Measurements from ENCODE around the gene ETV4. TPM values are rescaled to one million over a fixed set of nuclear protein-coding genes. Genes with fewer than 3 reads are reported as not detected.

The ETV4 gene
- total and polyA plus RNA-seq, 2 of the 13 experiments (the other 11 are each of a cell fraction or from before 2014, with no cell fraction given) = 128 to 330 TPM

DNA sequence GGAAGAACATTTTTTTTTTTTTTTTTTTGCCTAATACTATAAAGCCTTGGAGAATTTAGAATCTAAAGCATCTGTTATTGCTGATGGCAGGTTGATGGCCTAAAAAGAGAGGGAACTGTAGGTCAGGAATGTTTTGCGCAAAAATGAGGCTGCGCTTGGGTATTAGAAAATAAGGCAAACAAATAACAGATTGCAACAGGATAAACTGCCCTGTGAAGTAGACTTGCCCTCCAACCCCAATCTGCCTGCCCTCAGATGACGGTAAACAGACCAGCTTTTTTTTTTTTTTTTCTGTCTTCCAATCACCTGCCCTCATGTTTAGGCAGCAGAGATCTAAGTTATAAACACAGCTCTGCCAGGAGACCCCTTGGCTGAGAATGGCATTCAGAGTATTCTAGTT, 66.2 kb downstream of the ETV4 start (continued):
- TF ChIP-seq, protein P1, sequence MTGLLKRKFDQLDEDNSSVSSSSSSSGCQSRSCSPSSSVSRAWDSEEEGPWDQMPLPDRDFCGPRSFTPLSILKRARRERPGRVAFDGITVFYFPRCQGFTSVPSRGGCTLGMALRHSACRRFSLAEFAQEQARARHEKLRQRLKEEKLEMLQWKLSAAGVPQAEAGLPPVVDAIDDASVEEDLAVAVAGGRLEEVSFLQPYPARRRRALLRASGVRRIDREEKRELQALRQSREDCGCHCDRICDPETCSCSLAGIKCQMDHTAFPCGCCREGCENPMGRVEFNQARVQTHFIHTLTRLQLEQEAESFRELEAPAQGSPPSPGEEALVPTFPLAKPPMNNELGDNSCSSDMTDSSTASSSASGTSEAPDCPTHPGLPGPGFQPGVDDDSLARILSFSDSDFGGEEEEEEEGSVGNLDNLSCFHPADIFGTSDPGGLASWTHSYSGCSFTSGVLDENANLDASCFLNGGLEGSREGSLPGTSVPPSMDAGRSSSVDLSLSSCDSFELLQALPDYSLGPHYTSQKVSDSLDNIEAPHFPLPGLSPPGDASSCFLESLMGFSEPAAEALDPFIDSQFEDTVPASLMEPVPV (CRISPR knock-in tag; IDR thresholded peaks at IDR 0.05) = no peak
- TF ChIP-seq PCBP1 (IDR thresholded peaks at IDR 0.05; ENCODE audit: borderline replicate concordance, low read depth, low read length) (no peak), ZNF383 (CRISPR knock-in tag; IDR thresholded peaks at IDR 0.05; ENCODE audit: borderline replicate concordance) (no peak; the same call in 1 of the 2 replicates), ZNF660 (CRISPR knock-in tag; IDR thresholded peaks at IDR 0.05; ENCODE audit: borderline replicate concordance, low read depth) (no peak), KDM5A (IDR thresholded peaks at IDR 0.05; ENCODE audit: borderline replicate concordance, low read length) (no peak), ZNF20 (CRISPR knock-in tag; IDR thresholded peaks at IDR 0.05) (no peak), REXO4 (CRISPR knock-in tag; IDR thresholded peaks at IDR 0.05; ENCODE audit: borderline replicate concordance) (no peak), HMG20A (CRISPR knock-in tag; IDR thresholded peaks at IDR 0.05; ENCODE audit: borderline replicate concordance) (peak; percentile 97), EZH2 (conservative IDR thresholded peaks at IDR 0.05; ENCODE audit: low read depth, low read length) (no peak)
- TF ChIP-seq, protein P2, sequence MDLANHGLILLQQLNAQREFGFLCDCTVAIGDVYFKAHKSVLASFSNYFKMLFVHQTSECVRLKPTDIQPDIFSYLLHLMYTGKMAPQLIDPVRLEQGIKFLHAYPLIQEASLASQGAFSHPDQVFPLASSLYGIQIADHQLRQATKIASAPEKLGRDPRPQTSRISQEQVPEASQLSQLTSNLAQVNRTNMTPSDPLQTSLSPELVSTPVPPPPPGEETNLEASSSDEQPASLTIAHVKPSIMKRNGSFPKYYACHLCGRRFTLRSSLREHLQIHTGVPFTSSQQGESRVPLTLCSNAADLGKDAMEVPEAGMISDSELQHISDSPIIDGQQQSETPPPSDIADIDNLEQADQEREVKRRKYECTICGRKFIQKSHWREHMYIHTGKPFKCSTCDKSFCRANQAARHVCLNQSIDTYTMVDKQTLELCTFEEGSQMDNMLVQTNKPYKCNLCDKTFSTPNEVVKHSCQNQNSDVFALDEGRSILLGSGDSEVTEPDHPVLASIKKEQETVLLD (CRISPR knock-in tag; IDR thresholded peaks at IDR 0.05; ENCODE audit: low read depth) = no peak
- TF ChIP-seq, protein P3, sequence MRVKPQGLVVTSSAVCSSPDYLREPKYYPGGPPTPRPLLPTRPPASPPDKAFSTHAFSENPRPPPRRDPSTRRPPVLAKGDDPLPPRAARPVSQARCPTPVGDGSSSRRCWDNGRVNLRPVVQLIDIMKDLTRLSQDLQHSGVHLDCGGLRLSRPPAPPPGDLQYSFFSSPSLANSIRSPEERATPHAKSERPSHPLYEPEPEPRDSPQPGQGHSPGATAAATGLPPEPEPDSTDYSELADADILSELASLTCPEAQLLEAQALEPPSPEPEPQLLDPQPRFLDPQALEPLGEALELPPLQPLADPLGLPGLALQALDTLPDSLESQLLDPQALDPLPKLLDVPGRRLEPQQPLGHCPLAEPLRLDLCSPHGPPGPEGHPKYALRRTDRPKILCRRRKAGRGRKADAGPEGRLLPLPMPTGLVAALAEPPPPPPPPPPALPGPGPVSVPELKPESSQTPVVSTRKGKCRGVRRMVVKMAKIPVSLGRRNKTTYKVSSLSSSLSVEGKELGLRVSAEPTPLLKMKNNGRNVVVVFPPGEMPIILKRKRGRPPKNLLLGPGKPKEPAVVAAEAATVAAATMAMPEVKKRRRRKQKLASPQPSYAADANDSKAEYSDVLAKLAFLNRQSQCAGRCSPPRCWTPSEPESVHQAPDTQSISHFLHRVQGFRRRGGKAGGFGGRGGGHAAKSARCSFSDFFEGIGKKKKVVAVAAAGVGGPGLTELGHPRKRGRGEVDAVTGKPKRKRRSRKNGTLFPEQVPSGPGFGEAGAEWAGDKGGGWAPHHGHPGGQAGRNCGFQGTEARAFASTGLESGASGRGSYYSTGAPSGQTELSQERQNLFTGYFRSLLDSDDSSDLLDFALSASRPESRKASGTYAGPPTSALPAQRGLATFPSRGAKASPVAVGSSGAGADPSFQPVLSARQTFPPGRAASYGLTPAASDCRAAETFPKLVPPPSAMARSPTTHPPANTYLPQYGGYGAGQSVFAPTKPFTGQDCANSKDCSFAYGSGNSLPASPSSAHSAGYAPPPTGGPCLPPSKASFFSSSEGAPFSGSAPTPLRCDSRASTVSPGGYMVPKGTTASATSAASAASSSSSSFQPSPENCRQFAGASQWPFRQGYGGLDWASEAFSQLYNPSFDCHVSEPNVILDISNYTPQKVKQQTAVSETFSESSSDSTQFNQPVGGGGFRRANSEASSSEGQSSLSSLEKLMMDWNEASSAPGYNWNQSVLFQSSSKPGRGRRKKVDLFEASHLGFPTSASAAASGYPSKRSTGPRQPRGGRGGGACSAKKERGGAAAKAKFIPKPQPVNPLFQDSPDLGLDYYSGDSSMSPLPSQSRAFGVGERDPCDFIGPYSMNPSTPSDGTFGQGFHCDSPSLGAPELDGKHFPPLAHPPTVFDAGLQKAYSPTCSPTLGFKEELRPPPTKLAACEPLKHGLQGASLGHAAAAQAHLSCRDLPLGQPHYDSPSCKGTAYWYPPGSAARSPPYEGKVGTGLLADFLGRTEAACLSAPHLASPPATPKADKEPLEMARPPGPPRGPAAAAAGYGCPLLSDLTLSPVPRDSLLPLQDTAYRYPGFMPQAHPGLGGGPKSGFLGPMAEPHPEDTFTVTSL (CRISPR knock-in tag; IDR thresholded peaks at IDR 0.05; ENCODE audit: borderline replicate concordance) = peak; percentile 88; the same call in 1 of the 2 replicates
- TF ChIP-seq, protein P4, sequence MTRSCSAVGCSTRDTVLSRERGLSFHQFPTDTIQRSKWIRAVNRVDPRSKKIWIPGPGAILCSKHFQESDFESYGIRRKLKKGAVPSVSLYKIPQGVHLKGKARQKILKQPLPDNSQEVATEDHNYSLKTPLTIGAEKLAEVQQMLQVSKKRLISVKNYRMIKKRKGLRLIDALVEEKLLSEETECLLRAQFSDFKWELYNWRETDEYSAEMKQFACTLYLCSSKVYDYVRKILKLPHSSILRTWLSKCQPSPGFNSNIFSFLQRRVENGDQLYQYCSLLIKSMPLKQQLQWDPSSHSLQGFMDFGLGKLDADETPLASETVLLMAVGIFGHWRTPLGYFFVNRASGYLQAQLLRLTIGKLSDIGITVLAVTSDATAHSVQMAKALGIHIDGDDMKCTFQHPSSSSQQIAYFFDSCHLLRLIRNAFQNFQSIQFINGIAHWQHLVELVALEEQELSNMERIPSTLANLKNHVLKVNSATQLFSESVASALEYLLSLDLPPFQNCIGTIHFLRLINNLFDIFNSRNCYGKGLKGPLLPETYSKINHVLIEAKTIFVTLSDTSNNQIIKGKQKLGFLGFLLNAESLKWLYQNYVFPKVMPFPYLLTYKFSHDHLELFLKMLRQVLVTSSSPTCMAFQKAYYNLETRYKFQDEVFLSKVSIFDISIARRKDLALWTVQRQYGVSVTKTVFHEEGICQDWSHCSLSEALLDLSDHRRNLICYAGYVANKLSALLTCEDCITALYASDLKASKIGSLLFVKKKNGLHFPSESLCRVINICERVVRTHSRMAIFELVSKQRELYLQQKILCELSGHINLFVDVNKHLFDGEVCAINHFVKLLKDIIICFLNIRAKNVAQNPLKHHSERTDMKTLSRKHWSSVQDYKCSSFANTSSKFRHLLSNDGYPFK (CRISPR knock-in tag; IDR thresholded peaks at IDR 0.05; ENCODE audit: borderline replicate concordance) = no peak
- TF ChIP-seq, protein P5, sequence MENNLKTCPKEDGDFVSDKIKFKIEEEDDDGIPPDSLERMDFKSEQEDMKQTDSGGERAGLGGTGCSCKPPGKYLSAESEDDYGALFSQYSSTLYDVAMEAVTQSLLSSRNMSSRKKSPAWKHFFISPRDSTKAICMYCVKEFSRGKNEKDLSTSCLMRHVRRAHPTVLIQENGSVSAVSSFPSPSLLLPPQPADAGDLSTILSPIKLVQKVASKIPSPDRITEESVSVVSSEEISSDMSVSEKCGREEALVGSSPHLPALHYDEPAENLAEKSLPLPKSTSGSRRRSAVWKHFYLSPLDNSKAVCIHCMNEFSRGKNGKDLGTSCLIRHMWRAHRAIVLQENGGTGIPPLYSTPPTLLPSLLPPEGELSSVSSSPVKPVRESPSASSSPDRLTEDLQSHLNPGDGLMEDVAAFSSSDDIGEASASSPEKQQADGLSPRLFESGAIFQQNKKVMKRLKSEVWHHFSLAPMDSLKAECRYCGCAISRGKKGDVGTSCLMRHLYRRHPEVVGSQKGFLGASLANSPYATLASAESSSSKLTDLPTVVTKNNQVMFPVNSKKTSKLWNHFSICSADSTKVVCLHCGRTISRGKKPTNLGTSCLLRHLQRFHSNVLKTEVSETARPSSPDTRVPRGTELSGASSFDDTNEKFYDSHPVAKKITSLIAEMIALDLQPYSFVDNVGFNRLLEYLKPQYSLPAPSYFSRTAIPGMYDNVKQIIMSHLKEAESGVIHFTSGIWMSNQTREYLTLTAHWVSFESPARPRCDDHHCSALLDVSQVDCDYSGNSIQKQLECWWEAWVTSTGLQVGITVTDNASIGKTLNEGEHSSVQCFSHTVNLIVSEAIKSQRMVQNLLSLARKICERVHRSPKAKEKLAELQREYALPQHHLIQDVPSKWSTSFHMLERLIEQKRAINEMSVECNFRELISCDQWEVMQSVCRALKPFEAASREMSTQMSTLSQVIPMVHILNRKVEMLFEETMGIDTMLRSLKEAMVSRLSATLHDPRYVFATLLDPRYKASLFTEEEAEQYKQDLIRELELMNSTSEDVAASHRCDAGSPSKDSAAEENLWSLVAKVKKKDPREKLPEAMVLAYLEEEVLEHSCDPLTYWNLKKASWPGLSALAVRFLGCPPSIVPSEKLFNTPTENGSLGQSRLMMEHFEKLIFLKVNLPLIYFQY (CRISPR knock-in tag; IDR thresholded peaks at IDR 0.05; ENCODE audit: borderline replicate concordance) = no peak
